Measurements from ENCODE around the gene AREL1. TPM values are rescaled to one million over a fixed set of nuclear protein-coding genes. Genes with fewer than 3 reads are reported as not detected.

AREL1 gene
- total and polyA plus RNA-seq, 10 donors, result 5.9 to 54.7 (median 39.8) TPM

- 34 to 45% (median 38%) methylated on average over 8 of the region's 8 CpGs for WGBS, 5 donors
- no peak for DNase-seq
- H3K4me1 ChIP-seq, result peaks cover 0 to 15% (median 0%) of the 10 kb centered on the region in 6 donors
- peak overlapping the region in 2 of 8 donors; percentile 21 to 38 for H3K27ac ChIP-seq
- H3K9me3 ChIP-seq, result no peaks in the 10 kb centered on the region
- no peaks in the 10 kb centered on the region for H3K27me3 ChIP-seq (replicated peaks in 1 of 7)
- no peaks in the 10 kb centered on the region for H3K36me3 ChIP-seq
- no peak overlapping the region for H3K4me3 ChIP-seq
- TF ChIP-seq POLR2A (IDR thresholded peaks at IDR 0.05) (no peak), POLR2AphosphoS5 (IDR thresholded peaks at IDR 0.05) (no peak), CTCF (IDR thresholded peaks at IDR 0.05 in 8 of 11, conservative IDR thresholded peaks at IDR 0.05 in 3 of 11) (no peak)
- intact Hi-C loops (cut with DNase I; ENCODE audit: low total_unique reads), result no loop called here
These were observed 85.8 kb downstream of the AREL1 start for GRCh38 chr14:74627076-74627475.

GRCh38 chr14:74622257-74622656, 90.6 kb downstream of the AREL1 start:
- WGBS, 5 donors, result 82 to 94% (median 90%) methylated on average over 5 of the region's 5 CpGs
- peaks cover 14 to 46% (median 37%) of the 10 kb centered on the region in 6 donors for H3K4me1 ChIP-seq

GRCh38 chr14:74621556-74621955, 91.3 kb downstream of the AREL1 start:
- peaks cover 14 to 48% (median 37%) of the 10 kb centered on the region in 6 donors for H3K4me1 ChIP-seq

More at GRCh38 chr14:74622257-74622656, 90.6 kb downstream of the AREL1 start:
- Histone ChIP-seq H3K27ac (no peak overlapping the region), H3K36me3 (no peaks in the 10 kb centered on the region), H3K27me3 (replicated peaks in 1 of 7) (no peaks in the 10 kb centered on the region), H3K4me3 (no peak overlapping the region), H3K9me3 (no peaks in the 10 kb centered on the region)
- no peak for DNase-seq
- no peak for TF ChIP-seq CTCF (IDR thresholded peaks at IDR 0.05 in 8 of 11, conservative IDR thresholded peaks at IDR 0.05 in 3 of 11)
- no peak for TF ChIP-seq POLR2AphosphoS5 (IDR thresholded peaks at IDR 0.05)
- no peak for TF ChIP-seq POLR2A (IDR thresholded peaks at IDR 0.05)
- intact Hi-C loops (cut with DNase I; ENCODE audit: low total_unique reads), result no loop called here

GRCh38 chr14:74620923-74621322, 92.0 kb downstream of the AREL1 start:
- TF ChIP-seq POLR2AphosphoS5 (IDR thresholded peaks at IDR 0.05), result no peak
- no peak for TF ChIP-seq CTCF (IDR thresholded peaks at IDR 0.05 in 8 of 11, conservative IDR thresholded peaks at IDR 0.05 in 3 of 11)
- TF ChIP-seq POLR2A (IDR thresholded peaks at IDR 0.05), result no peak
- H3K27ac ChIP-seq, result no peak overlapping the region

More at GRCh38 chr14:74621556-74621955, 91.3 kb downstream of the AREL1 start:
- intact Hi-C loops (cut with DNase I; ENCODE audit: low total_unique reads), result no loop called here
- no peaks in the 10 kb centered on the region for H3K36me3 ChIP-seq
- 73 to 95% (median 86%) methylated on average over 6 of the region's 6 CpGs for WGBS, 5 donors
- no peaks in the 10 kb centered on the region for H3K27me3 ChIP-seq (replicated peaks in 1 of 7)
- no peaks in the 10 kb centered on the region for H3K9me3 ChIP-seq
- H3K4me3 ChIP-seq, result no peak overlapping the region
- no peak for DNase-seq
- H3K27ac ChIP-seq, result no peak overlapping the region
- TF ChIP-seq POLR2A (IDR thresholded peaks at IDR 0.05) (no peak), CTCF (IDR thresholded peaks at IDR 0.05 in 8 of 11, conservative IDR thresholded peaks at IDR 0.05 in 3 of 11) (no peak), POLR2AphosphoS5 (IDR thresholded peaks at IDR 0.05) (no peak)

More at GRCh38 chr14:74620923-74621322, 92.0 kb downstream of the AREL1 start:
- no peak for DNase-seq
- Histone ChIP-seq H3K27me3 (replicated peaks in 1 of 7) (no peaks in the 10 kb centered on the region), H3K4me3 (no peak overlapping the region), H3K9me3 (no peaks in the 10 kb centered on the region), H3K36me3 (no peaks in the 10 kb centered on the region), H3K4me1 (peaks cover 14 to 55% (median 37%) of the 10 kb centered on the region in 6 donors)
- WGBS, 5 donors, result 91 to 94% (median 94%) methylated on average over 3 of the region's 3 CpGs
- intact Hi-C loops (cut with DNase I; ENCODE audit: low total_unique reads), result no loop called here
